T47D (cell line): ENCODE results near the gene PTGES3.
"Not testable (repeated sequence)": the region's sequence is repeated elsewhere in the genome, so short reads cannot be mapped to it uniquely, and the experiment has no call there.

Experiments used
- DNase-seq, 2 experiments: peaks; one replicate each; pipeline versions ENCODE4 v3.0.0 to v3.0.0-alpha.2; 2011 to 2012; ENCODE audit warnings: low read depth in 1 of 2, low spot score in 1 of 2
- JUND ChIP-seq: IDR thresholded peaks from 2 replicates; pipeline ENCODE4 v1.6.1; 2012; ENCODE audit warnings: low read depth
- in situ Hi-C: cut with HindIII; loops from 2 replicates; pipeline ENCODE4 v1.10.0; 2016; ENCODE audit warnings: low sequenced_read_pairs, low pct_unique_long_range_greater_than_20kb

PTGES3 gene

DNA sequence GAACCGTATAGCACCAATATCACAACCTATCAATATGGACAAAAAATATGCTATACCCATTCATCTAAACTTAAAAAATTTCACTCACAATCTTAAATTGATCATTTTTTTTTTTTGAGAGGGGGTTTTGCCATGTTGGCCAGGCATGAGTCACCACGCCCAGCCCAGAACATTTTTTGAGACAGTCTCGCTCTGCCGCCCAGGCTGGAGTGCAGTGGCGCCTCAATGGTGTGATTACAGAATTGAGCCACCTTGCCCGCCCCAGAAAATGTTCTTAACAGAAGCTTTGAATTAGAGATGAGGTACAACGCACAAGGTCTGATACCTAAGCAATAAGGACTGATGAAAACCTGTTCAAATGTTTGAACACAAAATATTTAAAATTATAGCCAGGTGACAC, 26.5 kb downstream of the PTGES3 start:
- no peak for TF ChIP-seq JUND
- in situ Hi-C loops: no loop called here
- no peak for DNase-seq

GRCh38 chr12:56658921-56659320, 29.2 kb downstream of the PTGES3 start:
- TF ChIP-seq JUND: no peak
- in situ Hi-C loops: no loop called here
- no peak for DNase-seq

DNA sequence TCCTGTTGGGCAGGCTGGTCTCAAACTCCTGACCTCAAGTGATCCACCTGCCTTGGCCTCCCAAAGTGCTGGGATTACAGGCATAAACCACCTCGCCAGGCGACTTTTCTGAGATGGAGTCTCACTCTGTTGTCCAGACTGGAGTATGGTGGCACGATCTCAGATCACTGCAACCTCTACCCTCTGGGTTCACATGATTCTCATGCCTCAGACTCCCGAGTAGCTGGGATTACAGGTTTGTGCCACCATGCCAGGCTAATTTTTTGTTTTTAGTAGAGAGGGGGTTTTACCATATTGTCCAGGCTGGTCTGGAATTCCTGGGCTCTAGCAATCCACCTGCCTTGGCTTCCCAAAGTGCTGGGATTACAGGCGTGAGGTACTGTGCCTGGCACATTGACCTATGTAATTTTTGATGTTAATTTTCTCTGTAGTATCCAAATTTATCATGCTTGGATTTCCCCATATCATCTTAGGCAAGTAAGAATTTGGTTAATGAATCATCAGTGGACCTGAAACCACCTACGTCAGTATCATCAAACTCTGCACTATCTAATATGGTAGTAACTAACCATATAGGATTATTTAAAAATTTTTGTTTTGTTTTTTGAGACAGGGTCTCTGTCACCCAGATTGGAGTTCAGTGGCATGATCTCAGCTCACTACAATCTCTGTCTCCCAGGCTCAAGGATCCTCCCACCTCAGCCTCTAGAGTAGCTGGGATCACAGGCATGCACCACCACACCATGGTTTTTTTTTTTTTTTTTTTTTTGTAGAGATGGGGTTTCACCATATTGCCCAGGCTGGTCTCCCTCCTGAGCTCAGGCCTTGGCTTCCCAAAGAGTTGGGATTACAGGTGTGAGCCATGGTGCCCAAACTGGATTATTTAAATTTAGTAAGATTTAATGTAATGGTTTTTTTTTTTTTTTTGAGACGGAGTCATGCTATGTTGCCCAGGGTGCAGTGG, 30.4 kb downstream of the PTGES3 start:
- in situ Hi-C loops: no loop called here
- DNase-seq: no peak
- no peak for TF ChIP-seq JUND

DNA sequence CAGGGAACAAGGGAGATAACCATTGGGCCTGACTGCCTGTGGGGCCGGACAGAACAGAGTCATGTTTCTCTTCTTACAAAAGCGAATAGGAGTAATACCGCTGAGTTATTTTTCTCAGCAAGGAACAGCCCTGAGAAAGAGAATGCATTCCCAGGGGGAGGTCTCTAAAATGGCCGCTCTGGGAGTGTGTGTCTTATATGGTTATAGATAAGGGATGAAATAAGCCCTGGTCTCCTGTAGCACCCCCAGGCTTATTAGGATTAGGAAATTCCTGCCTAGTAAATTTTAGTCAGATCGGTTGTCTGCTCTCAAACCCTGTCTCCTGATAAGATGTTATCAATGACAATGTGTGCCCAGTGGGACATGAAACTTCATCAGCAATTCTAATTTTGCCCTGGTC, 34.3 kb downstream of the PTGES3 start:
- in situ Hi-C loops, DNase-seq: not testable (repeated sequence)

GRCh38 chr12:56648023-56648422, 40.1 kb downstream of the PTGES3 start:
- DNase-seq, in situ Hi-C loops: not testable (repeated sequence)

DNA sequence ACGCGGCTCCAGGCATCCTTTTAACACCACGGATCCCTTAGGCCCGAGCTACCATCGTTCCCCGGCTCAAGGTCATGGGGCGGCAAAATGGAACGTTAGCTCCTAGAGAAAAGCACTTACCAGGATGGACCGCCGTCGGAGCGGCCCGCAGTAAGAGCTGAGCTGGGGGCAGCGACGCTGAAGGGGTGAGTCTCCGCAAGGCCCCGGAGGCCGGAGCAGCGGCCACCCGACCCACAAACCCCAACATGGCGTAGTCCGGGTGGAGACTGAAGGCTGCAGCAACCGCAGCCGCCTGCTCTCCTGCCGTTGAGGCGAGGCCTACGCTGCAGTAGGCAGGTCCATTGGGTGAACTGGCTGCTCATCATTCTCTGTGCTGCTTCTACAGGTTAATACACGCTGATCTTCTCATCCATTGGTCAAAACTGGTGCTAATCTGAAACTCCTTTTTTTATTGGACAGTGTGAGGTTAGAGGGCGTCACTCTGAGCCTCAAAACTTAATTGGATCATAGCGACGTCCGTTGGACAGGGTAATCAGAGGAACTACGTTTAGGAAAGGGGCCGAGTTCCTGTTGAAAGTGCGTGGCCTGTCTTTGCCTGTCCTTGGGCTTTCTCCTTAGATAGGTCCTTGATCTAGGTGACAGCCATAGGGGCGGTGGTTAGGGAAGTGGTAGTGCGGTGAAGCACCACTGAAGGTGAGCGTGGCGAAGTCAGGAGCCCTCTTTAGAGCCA, 42.2 kb downstream of the PTGES3 start, which contains the start of gene ATP5F1B:
ATP5F1B (minus strand) TSS at position 268 of the 730 bp plus-strand sequence; CDS start at position 247, 21 bp downstream.
- in situ Hi-C loops: no loop called here
- TF ChIP-seq JUND: no peak
- peak; percentile 99 to 100 for DNase-seq

DNA sequence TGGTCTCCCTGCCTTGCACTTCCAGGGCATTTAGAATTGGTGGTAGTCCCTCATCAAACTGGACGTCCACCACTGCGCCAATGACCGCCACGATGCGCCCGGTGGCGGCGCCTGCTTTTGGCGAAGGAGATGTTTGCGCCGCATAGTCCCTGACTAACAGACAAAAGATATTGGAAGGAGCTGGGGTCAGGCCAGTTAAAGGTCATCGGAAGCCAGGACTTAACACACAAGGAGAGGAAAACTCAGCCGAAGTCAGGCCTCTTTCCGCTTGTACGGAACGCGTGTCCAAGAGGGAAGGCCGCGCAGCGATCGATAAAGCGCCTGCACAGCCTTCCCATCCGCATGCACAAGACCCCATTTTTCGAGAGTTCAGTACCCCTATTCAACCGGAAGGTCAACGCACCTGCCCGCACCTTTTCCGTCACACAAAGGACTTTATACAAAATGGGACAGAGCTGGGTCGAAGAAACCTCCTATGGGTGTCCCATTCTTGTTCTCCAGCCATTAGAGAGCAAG, 42.8 kb downstream of the PTGES3 start:
- no peak for DNase-seq

GRCh38 chr12:56644654-56645053, 43.4 kb downstream of the PTGES3 start:
- no peak for TF ChIP-seq JUND
- peak in 1 of 2 experiments; percentile 29 for DNase-seq
- in situ Hi-C loops: no loop called here

More for the DNA sequence above, 42.8 kb downstream of the PTGES3 start:
- TF ChIP-seq JUND: no peak
- in situ Hi-C loops: no loop called here

- no peak for TF ChIP-seq JUND
- no peak for DNase-seq
- in situ Hi-C loops: no loop called here
Measured at GRCh38 chr12:56641219-56641618, 46.9 kb downstream of the PTGES3 start.

GRCh38 chr12:56637621-56638020, 50.5 kb downstream of the PTGES3 start:
- DNase-seq: no peak
- in situ Hi-C loops: no loop called here
- TF ChIP-seq JUND: no peak

DNA sequence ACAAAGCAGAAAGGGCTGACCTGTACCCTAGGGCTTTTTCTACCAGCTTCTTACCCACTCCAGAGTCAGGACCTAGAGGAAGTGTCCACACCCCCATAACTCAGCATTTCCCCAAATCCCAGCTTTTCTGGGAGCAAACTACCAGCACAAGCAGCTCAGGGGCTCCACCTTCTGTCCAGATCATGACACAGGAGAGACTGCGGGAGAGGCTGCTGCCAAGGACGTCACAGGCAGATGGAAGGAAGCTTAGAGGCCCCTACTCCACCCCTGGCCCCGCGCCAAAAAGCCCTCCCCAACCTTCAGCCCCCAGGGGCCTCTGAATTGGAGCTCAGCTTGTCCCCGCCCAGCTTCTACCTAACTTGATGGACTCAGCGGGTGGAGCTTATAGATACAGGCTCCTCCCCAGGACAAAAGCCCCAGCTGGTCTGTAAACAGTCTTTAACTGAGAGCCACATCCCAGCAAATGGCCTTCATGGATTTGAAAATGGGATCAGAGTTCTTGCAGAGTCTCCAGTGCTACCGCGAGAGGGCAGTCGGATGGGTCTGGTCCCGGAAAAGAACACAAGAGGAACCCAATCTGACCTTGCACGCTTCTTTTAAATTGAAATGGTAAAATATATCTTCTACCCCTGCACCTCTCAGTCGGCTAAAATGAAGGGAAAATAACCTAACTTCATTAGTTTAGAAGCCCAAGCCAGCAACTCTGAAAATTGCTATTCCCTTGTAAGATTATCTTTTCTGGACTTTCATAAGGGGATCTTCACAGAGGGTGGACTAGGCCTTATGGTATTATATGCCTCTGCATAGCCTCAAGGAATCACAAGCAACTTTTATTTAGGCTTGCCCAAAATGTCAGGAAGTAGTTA, 51.2 kb downstream of the PTGES3 start:
- TF ChIP-seq JUND: peak; percentile 62; the same call in 1 of the 2 replicates
- peak; percentile 91 to 100 for DNase-seq
- in situ Hi-C loops: no loop called here

- in situ Hi-C loops: no loop called here
- no peak for TF ChIP-seq JUND
- peak; percentile 85 to 96 for DNase-seq
Measured at GRCh38 chr12:56635806-56636674, 52.0 kb downstream of the PTGES3 start.
